Right hindlimb (tissue), 1 donor: ENCODE results near the gene TIFAB.

Experiments
- DNase-seq: peaks from one replicate; pipeline ENCODE4 v3.0.0-alpha.2; 2018

Gene TIFAB

GRCh38 chr5:135422419-135422818, 29.7 kb downstream of the TIFAB start:
- DNase-seq = no peak

- DNase-seq = no peak
Observed at GRCh38 chr5:135417083-135417482, 35.1 kb downstream of the TIFAB start.

- DNase-seq = no peak
Observed at GRCh38 chr5:135405082-135405481, 47.1 kb downstream of the TIFAB start.

GRCh38 chr5:135402031-135402430, 50.1 kb downstream of the TIFAB start:
- no peak for DNase-seq

GRCh38 chr5:135400866-135401265, 51.3 kb downstream of the TIFAB start:
- no peak for DNase-seq

- DNase-seq = no peak
Observed at GRCh38 chr5:135399794-135400542, 52.2 kb downstream of the TIFAB start.

GRCh38 chr5:135398855-135399793, 53.0 kb downstream of the TIFAB start, which contains the start of gene MACROH2A1:
MACROH2A1 (minus strand) TSS chr5:135399231; CDS start chr5:135389093, 10,138 bp downstream.
- peak; percentile 92 for DNase-seq

GRCh38 chr5:135398160-135398854, 53.8 kb downstream of the TIFAB start:
- DNase-seq = peak; percentile 51
